ENCODE measurements around the gene ASPG.

ASPG gene

GRCh38 chr14:104138098-104138717, 52.7 kb downstream of the ASPG start, which contains the start of gene KIF26A:
KIF26A (plus strand) TSS chr14:104138587; CDS start chr14:104138723, 136 bp downstream.
- peak; percentile 67 for DNase-seq

- DNase-seq = peak; percentile 38
These were observed 53.4 kb downstream of the ASPG start for GRCh38 chr14:104138718-104139459.

GRCh38 chr14:104139460-104140212, 54.1 kb downstream of the ASPG start:
- peak; percentile 49 for DNase-seq

GRCh38 chr14:104140213-104140462, 54.6 kb downstream of the ASPG start:
- DNase-seq = peak; percentile 36

- peak; percentile 15 for DNase-seq
These were observed 55.2 kb downstream of the ASPG start for GRCh38 chr14:104140463-104141331.

- peak; percentile 29 for DNase-seq
These were observed 56.2 kb downstream of the ASPG start for GRCh38 chr14:104141621-104142091.

- DNase-seq = peak; percentile 21
These were observed 56.8 kb downstream of the ASPG start for GRCh38 chr14:104142136-104142945.

GRCh38 chr14:104142946-104143470, 57.5 kb downstream of the ASPG start:
- peak; percentile 28 for DNase-seq

GRCh38 chr14:104143521-104144452, 58.3 kb downstream of the ASPG start:
- DNase-seq = peak; percentile 17

GRCh38 chr14:104144453-104144790, 58.9 kb downstream of the ASPG start:
- no peak for DNase-seq

GRCh38 chr14:104144911-104145825, 59.7 kb downstream of the ASPG start:
- DNase-seq = peak; percentile 27

- DNase-seq = peak; percentile 21
These were observed 60.5 kb downstream of the ASPG start for GRCh38 chr14:104145826-104146601.

- peak; percentile 24 for DNase-seq
These were observed 61.3 kb downstream of the ASPG start for GRCh38 chr14:104146651-104147345.

GRCh38 chr14:104147346-104148125, 62.0 kb downstream of the ASPG start:
- DNase-seq = peak; percentile 34

GRCh38 chr14:104148433-104149277, 63.2 kb downstream of the ASPG start:
- peak; percentile 34 for DNase-seq

GRCh38 chr14:104149278-104149595, 63.7 kb downstream of the ASPG start:
- no peak for DNase-seq

Data from left hindlimb (tissue), 1 donor.